Activated CD4-positive, alpha-beta T cell treated with anti-CD3 and anti-CD28 coated beads, Interleukin-2, amount 50 U/mL, for 1 hour (primary cell): Measurements from ENCODE around the gene APOE.
A peak's percentile ranks its signal among the peaks of the same experiment; 100 is the strongest.
"Not testable (repeated sequence)": the region's sequence is repeated elsewhere in the genome, so short reads cannot be mapped to it uniquely, and the experiment has no call there.

Experiments used
- DNase-seq: peaks from one replicate; pipeline ENCODE4 v3.0.0-alpha.2; 2020

The APOE gene

DNA sequence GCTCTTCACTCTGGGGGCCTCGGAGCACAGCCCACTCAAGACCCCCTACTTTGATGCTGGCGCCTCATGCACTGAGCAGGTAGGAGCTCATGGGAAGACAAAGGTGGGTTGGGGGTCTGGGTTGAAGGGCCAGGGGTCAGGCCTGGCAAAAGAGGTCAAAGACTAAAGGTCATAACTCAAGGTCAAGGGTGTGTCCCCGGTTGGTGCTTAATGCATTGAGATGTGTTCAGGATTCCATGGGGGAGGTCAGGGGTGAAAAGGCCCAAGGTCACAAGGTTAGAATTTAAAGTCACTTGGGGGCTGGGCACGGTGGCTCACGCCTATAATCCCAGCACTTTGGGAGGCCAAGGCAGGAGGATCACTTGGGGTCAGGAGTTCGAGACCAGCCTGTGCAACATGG lies 19.5 kb upstream of the APOE start:
- DNase-seq, result no peak

GRCh38 chr19:44887648-44888047 lies 17.9 kb upstream of the APOE start:
- DNase-seq, result no peak

- DNase-seq, result not testable (repeated sequence)
Observed at GRCh38 chr19:44888335-44888734, 17.3 kb upstream of the APOE start.

GRCh38 chr19:44889830-44890365 lies 15.7 kb upstream of the APOE start:
- no peak for DNase-seq

DNA sequence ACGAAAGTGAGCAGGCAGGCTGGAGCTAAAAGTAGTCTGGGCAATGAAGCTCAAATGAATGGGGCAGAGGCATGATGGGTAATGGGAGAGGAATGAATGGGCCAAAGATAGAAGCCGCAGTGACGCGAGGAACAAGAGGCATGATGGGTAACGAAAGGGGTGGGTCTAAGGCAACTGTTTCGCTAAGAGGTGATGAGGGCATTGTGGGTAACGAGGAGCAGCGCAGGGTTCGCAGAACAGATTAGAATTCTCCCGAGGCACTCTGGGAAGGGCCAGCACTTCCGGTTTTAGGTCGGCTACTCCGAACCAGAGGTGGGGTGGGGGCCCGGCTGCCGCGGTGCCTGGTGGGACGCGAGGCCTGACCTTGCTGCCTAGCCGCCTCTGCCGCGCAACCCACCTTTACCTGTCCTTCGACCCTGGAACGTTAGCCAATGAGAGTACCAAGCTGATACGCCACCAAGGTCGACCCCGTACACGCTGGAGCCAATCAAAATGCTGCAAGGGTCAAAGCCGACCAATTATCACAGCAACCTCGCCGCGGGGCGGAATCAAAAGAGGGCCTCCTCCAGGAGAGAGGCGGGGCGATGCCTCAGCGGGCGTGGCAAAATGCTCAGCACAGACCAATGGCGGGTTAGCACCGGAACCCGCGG lies 15.1 kb upstream of the APOE start:
- DNase-seq, result peak; percentile 100

GRCh38 chr19:44891016-44891882 lies 14.3 kb upstream of the APOE start, which contains the start of gene TOMM40:
Gene TOMM40 (plus strand): TSS chr19:44891254. CDS start chr19:44891416, 162 bp downstream.
- no peak for DNase-seq

GRCh38 chr19:44892932-44893331 lies 12.7 kb upstream of the APOE start:
- no peak for DNase-seq

GRCh38 chr19:44893332-44894051 lies 12.1 kb upstream of the APOE start:
- DNase-seq, result no peak

- DNase-seq, result no peak
Observed at GRCh38 chr19:44894052-44894400, 11.6 kb upstream of the APOE start.

DNA sequence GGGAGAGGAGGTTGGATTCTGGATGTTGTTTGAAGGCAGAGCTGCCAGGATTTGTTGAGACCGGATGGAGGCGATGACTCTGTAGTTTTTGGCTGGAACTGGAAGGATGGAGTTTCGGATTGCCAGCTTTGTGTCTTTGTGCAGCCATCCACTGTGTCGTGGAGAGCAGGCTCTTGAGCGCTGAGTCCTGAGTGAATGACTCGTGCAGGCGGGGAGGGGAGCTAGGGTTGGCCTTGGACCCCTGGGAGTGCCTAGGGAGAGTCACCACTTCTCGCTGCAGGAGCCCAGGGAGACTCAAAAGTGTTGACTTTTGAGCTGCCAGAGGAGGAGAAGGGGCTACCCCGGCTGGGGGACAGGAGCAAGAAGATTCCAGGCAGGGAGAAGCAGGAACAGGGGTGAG lies 10.7 kb upstream of the APOE start:
- no peak for DNase-seq

DNA sequence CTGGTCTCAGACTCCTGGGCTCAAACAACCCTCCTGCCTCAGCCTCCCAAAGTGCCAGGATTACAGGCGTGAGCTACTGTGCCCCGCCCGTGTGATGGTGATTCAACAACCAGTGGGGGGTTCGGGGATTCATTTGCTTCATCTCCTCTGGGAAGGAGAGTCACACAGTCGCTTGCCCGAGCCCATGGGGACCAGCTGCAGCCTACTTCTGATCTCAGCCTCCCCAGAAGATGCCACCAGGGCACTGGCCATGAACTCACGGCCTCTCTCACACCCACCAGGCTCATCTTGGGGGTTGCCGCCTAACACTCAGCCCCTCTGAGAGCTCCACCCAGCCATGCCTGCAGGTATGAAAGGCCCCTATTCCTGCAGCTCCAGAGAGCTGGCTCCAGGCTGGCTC lies 7.8 kb upstream of the APOE start:
- DNase-seq, result no peak

DNA sequence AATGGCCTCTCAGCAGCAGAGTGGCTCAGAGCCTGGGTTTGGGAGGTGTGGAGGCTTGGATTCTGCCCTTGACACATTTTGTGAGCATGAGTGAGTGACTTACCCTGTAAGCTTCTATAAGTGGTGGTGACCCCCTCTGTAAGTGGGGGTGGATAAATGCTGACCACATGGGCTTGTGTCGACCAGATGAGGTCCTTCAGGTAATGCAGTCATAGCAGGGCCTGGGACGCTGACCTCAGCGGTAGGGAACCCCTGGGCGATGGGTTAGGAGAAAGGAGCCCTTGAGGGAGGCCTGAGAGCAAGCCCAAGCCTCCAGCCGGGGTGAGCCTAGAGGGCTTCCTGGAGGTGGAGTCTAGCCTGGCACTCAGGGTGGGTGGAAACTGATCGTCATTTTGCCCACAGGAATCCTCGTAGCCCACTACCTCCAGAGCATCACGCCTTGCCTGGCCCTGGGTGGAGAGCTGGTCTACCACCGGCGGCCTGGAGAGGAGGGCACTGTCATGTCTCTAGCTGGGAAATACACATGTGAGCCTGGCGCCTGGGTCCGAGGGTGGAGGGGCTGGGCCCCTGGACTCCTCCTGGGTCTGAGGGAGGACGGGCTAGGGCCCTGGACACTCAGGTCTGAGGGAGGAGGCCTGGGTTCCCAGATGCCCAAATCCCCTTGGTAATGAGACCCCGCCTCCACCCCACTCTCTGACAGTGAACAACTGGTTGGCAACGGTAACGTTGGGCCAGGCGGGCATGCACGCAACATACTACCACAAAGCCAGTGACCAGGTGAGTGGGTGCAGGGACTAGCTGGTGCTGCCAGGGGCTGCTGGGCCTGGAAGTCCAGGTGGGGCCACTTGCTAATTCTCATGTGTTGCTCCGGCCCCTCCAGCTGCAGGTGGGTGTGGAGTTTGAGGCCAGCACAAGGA lies 5.0 kb upstream of the APOE start:
- no peak for DNase-seq

DNA sequence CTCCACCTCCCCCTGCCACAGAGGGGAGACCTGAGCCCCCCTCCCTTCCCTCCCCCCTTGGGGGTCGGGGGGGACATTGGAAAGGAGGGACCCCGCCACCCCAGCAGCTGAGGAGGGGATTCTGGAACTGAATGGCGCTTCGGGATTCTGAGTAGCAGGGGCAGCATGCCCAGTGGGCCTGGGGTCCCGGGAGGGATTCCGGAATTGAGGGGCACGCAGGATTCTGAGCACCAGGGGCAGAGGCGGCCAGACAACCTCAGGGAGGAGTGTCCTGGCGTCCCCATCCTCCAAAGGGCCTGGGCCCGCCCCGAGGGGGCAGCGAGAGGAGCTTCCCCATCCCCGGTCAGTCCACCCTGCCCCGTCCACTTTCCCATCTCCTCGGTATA lies 2.4 kb upstream of the APOE start:
- no peak for DNase-seq

DNA sequence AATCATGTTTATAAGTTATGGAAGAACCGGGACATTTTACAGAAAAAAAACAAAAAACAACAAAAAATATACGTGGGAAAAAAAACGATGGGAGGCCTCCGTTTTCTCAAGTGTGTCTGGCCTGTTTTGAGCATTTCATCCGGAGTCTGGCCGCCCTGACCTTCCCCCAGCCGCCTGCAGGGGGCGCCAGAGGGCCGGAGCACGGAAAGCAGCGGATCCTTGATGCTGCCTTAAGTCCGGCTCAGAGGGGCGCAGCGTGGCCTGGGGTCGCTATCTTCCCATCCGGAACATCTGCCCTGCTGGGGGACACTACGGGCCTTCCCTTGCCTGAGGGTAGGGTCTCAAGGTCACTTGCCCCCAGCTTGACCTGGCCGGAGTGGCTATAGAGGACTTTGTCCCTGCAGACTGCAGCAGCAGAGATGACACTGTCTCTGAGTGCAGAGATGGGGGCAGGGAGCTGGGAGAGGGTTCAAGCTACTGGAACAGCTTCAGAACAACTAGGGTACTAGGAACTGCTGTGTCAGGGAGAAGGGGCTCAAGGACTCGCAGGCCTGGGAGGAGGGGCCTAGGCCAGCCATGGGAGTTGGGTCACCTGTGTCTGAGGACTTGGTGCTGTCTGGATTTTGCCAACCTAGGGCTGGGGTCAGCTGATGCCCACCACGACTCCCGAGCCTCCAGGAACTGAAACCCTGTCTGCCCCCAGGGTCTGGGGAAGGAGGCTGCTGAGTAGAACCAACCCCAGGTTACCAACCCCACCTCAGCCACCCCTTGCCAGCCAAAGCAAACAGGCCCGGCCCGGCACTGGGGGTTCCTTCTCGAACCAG lies 1.8 kb upstream of the APOE start:
- peak; percentile 75 for DNase-seq

DNA sequence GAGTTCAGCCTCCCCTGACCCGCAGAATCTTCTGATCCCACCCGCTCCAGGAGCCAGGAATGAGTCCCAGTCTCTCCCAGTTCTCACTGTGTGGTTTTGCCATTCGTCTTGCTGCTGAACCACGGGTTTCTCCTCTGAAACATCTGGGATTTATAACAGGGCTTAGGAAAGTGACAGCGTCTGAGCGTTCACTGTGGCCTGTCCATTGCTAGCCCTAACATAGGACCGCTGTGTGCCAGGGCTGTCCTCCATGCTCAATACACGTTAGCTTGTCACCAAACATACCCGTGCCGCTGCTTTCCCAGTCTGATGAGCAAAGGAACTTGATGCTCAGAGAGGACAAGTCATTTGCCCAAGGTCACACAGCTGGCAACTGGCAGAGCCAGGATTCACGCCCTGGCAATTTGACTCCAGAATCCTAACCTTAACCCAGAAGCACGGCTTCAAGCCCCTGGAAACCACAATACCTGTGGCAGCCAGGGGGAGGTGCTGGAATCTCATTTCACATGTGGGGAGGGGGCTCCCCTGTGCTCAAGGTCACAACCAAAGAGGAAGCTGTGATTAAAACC lies 1.1 kb upstream of the APOE start:
- no peak for DNase-seq

GRCh38 chr19:44907613-44908012 lies 2.0 kb downstream of the APOE start:
- no peak for DNase-seq

DNA sequence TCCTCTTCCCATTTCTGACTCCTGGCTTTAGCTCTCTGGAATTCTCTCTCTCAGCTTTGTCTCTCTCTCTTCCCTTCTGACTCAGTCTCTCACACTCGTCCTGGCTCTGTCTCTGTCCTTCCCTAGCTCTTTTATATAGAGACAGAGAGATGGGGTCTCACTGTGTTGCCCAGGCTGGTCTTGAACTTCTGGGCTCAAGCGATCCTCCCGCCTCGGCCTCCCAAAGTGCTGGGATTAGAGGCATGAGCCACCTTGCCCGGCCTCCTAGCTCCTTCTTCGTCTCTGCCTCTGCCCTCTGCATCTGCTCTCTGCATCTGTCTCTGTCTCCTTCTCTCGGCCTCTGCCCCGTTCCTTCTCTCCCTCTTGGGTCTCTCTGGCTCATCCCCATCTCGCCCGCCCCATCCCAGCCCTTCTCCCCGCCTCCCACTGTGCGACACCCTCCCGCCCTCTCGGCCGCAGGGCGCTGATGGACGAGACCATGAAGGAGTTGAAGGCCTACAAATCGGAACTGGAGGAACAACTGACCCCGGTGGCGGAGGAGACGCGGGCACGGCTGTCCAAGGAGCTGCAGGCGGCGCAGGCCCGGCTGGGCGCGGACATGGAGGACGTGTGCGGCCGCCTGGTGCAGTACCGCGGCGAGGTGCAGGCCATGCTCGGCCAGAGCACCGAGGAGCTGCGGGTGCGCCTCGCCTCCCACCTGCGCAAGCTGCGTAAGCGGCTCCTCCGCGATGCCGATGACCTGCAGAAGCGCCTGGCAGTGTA lies 2.7 kb downstream of the APOE start:
- no peak for DNase-seq

GRCh38 chr19:44908836-44909261 lies 3.3 kb downstream of the APOE start:
- no peak for DNase-seq

GRCh38 chr19:44909775-44910174 lies 4.2 kb downstream of the APOE start:
- DNase-seq, result no peak

DNA sequence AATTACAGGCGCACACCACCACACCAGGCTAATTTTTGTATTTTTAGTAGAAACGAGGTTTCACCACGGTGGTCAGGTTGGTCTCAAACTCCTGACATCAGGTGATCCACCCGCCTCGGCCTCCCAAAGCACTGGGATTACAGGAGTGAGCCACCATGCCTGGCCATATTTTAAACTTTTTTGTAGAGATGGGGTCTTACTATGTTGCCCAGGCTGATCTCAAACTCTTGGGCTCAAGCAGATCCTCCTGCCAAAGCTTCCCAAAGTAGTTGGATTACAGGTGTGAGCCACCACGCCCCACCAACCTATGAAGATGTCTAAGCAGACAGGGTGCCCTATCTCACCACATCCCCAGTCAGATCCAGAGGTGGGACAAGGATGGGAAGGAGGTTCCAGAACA lies 6.3 kb downstream of the APOE start:
- not testable (repeated sequence) for DNase-seq
